Measurements from ENCODE around the gene ZC3H4.

DNA sequence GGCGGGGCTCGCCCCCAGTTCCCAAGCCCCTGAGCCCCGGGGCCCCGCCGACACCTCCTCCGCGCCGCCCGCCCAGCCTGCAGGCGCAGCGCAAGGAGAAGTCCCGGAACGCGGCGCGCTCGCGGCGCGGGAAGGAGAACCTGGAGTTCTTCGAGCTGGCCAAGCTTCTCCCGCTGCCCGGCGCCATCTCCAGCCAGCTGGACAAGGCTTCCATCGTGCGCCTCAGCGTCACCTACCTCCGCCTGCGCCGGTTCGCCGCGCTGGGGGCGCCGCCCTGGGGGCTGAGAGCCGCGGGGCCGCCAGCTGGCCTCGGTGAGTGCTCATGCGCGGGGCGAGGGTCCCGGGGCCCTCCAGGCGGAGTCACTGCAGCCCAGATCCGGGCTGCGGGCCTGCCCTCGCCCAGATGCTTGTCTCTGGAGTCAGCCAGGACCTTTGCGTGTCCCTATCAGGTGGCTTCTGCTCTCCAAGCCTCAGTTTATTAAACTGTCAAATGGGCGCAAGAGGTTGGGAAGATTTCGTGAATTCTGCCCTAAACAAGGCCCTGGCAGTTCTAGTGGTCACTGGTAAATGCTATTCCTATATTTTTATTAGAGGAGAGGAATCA lies 91.9 kb downstream of the ZC3H4 start:
- TF ChIP-seq, protein P1, sequence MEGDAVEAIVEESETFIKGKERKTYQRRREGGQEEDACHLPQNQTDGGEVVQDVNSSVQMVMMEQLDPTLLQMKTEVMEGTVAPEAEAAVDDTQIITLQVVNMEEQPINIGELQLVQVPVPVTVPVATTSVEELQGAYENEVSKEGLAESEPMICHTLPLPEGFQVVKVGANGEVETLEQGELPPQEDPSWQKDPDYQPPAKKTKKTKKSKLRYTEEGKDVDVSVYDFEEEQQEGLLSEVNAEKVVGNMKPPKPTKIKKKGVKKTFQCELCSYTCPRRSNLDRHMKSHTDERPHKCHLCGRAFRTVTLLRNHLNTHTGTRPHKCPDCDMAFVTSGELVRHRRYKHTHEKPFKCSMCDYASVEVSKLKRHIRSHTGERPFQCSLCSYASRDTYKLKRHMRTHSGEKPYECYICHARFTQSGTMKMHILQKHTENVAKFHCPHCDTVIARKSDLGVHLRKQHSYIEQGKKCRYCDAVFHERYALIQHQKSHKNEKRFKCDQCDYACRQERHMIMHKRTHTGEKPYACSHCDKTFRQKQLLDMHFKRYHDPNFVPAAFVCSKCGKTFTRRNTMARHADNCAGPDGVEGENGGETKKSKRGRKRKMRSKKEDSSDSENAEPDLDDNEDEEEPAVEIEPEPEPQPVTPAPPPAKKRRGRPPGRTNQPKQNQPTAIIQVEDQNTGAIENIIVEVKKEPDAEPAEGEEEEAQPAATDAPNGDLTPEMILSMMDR (IDR thresholded peaks at IDR 0.05): no peak
- TF ChIP-seq POLR2A (IDR thresholded peaks at IDR 0.05): no peak
